Liver (tissue), 9 donors: ENCODE data around the gene ADGRA3. TPM values are rescaled to one million over a fixed set of nuclear protein-coding genes. Genes with fewer than 3 reads are reported as not detected.

Source experiments
- DNase-seq: peaks from one replicate; pipeline ENCODE4 v3.0.0-alpha.2; 2017; ENCODE audit warnings: low spot score
- H3K27ac ChIP-seq, 2 donors: one replicate each; pipeline ENCODE4 v1.7.0; 2013; ENCODE audit warnings: inconsistent platforms in 2 of 2, low read length in 2 of 2, control low read depth in 1 of 2, low read depth in 1 of 2, mild to moderate bottlenecking in 1 of 2
- H3K27me3 ChIP-seq, 4 donors: one replicate each; pipeline versions ENCODE4 v1.6.1 to v1.7.0; 2013; ENCODE audit warnings: low read length in 3 of 4, inconsistent platforms in 1 of 4, mild to moderate bottlenecking in 1 of 4, moderate library complexity in 1 of 4; ENCODE audit not compliant: control insufficient read depth in 4 of 4, insufficient read depth in 4 of 4
- H3K36me3 ChIP-seq, 4 donors: one replicate each; pipeline versions ENCODE4 v1.6.1 to v1.7.0; 2013; ENCODE audit warnings: low read length in 3 of 4, mild to moderate bottlenecking in 3 of 4, low read depth in 1 of 4, moderate library complexity in 1 of 4; ENCODE audit not compliant: control insufficient read depth in 4 of 4, insufficient read depth in 3 of 4
- H3K4me1 ChIP-seq, 4 donors: one replicate each; pipeline versions ENCODE4 v1.6.1 to v1.7.0; 2013; ENCODE audit warnings: low read length in 3 of 4, mild to moderate bottlenecking in 3 of 4, moderate library complexity in 1 of 4; ENCODE audit not compliant: control insufficient read depth in 4 of 4, insufficient read depth in 4 of 4
- H3K4me3 ChIP-seq, 3 donors: one replicate each; pipeline versions ENCODE4 v1.6.1 to v1.7.0; 2013; ENCODE audit warnings: low read length in 3 of 3, control low read depth in 1 of 3, low read depth in 1 of 3, mild to moderate bottlenecking in 1 of 3
- H3K9ac ChIP-seq, 2 donors: one replicate each; pipeline ENCODE4 v1.7.0; 2013; ENCODE audit warnings: low read length in 2 of 2, mild to moderate bottlenecking in 2 of 2, moderate library complexity in 2 of 2, control low read depth in 1 of 2, low read depth in 1 of 2
- H3K9me3 ChIP-seq, 4 donors: one replicate each; pipeline versions ENCODE4 v1.6.1 to v1.7.0; 2013; ENCODE audit warnings: low read length in 3 of 4; ENCODE audit not compliant: control insufficient read depth in 4 of 4
- ATF3 ChIP-seq: IDR thresholded peaks from 2 replicates; pipeline ENCODE4 v1.6.1; 2016; ENCODE audit warnings: antibody characterized with exemption
- CTCF ChIP-seq: fragments of 150-350 bp; IDR thresholded peaks from 2 replicates; pipeline ENCODE4 v1.5.1; 2017; ENCODE audit warnings: improper control_type of control experiment, low read depth, low read length; ENCODE audit not compliant: missing input control
- EGR1 ChIP-seq, 2 donors: IDR thresholded peaks; 2 replicates each; pipeline ENCODE4 v1.6.1; 2016 to 2018; ENCODE audit warnings: antibody characterized with exemption in 2 of 2, low read depth in 2 of 2
- FOXA1 ChIP-seq: IDR thresholded peaks from 2 replicates; pipeline ENCODE4 v1.6.1; 2016; ENCODE audit warnings: antibody characterized with exemption
- FOXA2 ChIP-seq: IDR thresholded peaks from 2 replicates; pipeline ENCODE4 v1.6.1; 2016; ENCODE audit warnings: antibody characterized with exemption
- GABPA ChIP-seq, 2 donors: IDR thresholded peaks in 1 of 2; conservative IDR thresholded peaks in 1 of 2; 2 replicates each; pipeline ENCODE4 v1.6.1; 2016; ENCODE audit warnings: antibody characterized with exemption in 2 of 2, mild to moderate bottlenecking in 1 of 2, moderate library complexity in 1 of 2
- HNF4A ChIP-seq, 2 donors: conservative IDR thresholded peaks; 2 replicates each; pipeline ENCODE4 v1.6.1; 2016; ENCODE audit warnings: antibody characterized with exemption in 2 of 2, mild to moderate bottlenecking in 2 of 2
- HNF4G ChIP-seq: IDR thresholded peaks from 2 replicates; pipeline ENCODE4 v1.6.1; 2016; ENCODE audit warnings: antibody characterized with exemption
- JUND ChIP-seq, 2 donors: IDR thresholded peaks; 2 replicates each; pipeline ENCODE4 v1.6.1; 2016; ENCODE audit warnings: antibody characterized with exemption in 2 of 2
- MAX ChIP-seq: IDR thresholded peaks from 2 replicates; pipeline ENCODE4 v1.6.1; 2016; ENCODE audit warnings: antibody characterized with exemption
- NR2F2 ChIP-seq: IDR thresholded peaks from 2 replicates; pipeline ENCODE4 v1.6.1; 2016; ENCODE audit warnings: antibody characterized with exemption
- RAD21 ChIP-seq, 2 donors: IDR thresholded peaks; 2 replicates each; pipeline ENCODE4 v1.6.1; 2016; ENCODE audit warnings: antibody characterized with exemption in 2 of 2, mild to moderate bottlenecking in 2 of 2
- REST ChIP-seq: IDR thresholded peaks from 2 replicates; pipeline ENCODE4 v1.6.1; 2016; ENCODE audit warnings: antibody characterized with exemption, mild to moderate bottlenecking
- SP1 ChIP-seq: IDR thresholded peaks from 2 replicates; pipeline ENCODE4 v1.6.1; 2018; ENCODE audit warnings: antibody characterized with exemption, mild to moderate bottlenecking
- TAF1 ChIP-seq: conservative IDR thresholded peaks from 2 replicates; pipeline ENCODE4 v1.6.1; 2016; ENCODE audit warnings: antibody characterized with exemption, mild to moderate bottlenecking
- YY1 ChIP-seq: IDR thresholded peaks from 2 replicates; pipeline ENCODE4 v1.6.1; 2016; ENCODE audit warnings: antibody characterized with exemption, mild to moderate bottlenecking
- ZBTB33 ChIP-seq: IDR thresholded peaks from 2 replicates; pipeline ENCODE4 v1.6.1; 2016; ENCODE audit warnings: antibody characterized with exemption
- whole genome bisulfite sequencing: extraction: QIAGEN DNeasy Blood & Tissue Kit; methylation state at CpG from one replicate; pipeline ENCODE4 v1.1.7; 2013; 5-methylcytosine and 5-hydroxymethylcytosine counted together
- polyA plus RNA-seq, 2 donors: library from polyadenylated mRNA; stranded (reverse) in 1 of 2; unstranded in 1 of 2; fragments of 200-250 nt in 1 of 2; fragments of >200 nt in 1 of 2; fragmentation: Nextera tagmentation in 1 of 2; extraction: Ambion mirVana in 1 of 2; gene quantifications; one replicate each; pipeline versions ENCODE4 v1.2.1 to v1.2.3, GENCODE V29; 2013 to 2015
- total RNA-seq, 2 donors: library from RNA; depleted of rRNA; stranded (reverse); fragments of >200 nt; gene quantifications; one replicate each; pipeline ENCODE4 v1.2.3, GENCODE V29; 2014
- donor health status: healthy.
- donor health status: healthy.
- donor health status: healthy.
- donor health status: healthy.
- donor health status: healthy.

Gene ADGRA3
- total and polyA plus RNA-seq, 4 donors, result 15.2 to 239 (median 32.6) TPM

GRCh38 chr4:22338796-22339195 is 177.1 kb downstream of the ADGRA3 start:
- WGBS, result 87% methylated on average over 2 of the region's 2 CpGs
- Histone ChIP-seq H3K9ac (no peak overlapping the region), H3K27ac (no peak overlapping the region), H3K4me3 (no peak overlapping the region), H3K9me3 (no peaks in the 10 kb centered on the region), H3K4me1 (no peaks in the 10 kb centered on the region), H3K27me3 (no peaks in the 10 kb centered on the region), H3K36me3 (peaks cover 0 to 3% (median 1%) of the 10 kb centered on the region in 4 donors)
- TF ChIP-seq EGR1 (IDR thresholded peaks at IDR 0.05; ENCODE audit: low read depth in 2 of 2) (no peak), REST (no peak), HNF4G (no peak), SP1 (no peak), TAF1 (no peak), JUND (IDR thresholded peaks at IDR 0.05) (no peak), FOXA1 (no peak), ATF3 (no peak), MAX (no peak), GABPA (IDR thresholded peaks at IDR 0.05 in 1 of 2, conservative IDR thresholded peaks at IDR 0.05 in 1 of 2) (no peak), CTCF (no peak), ZBTB33 (no peak), RAD21 (IDR thresholded peaks at IDR 0.05) (no peak), YY1 (no peak), FOXA2 (no peak), HNF4A (conservative IDR thresholded peaks at IDR 0.05) (no peak), NR2F2 (no peak)
- no peak for DNase-seq

Other genes with a start within 250 kb of the ADGRA3 start
- 10 to 100 TPM; 10.6 to 36.7 TPM for gene GBA3, start 176.9 kb upstream of the ADGRA3 start, total RNA-seq
- gene GBA3, start 176.9 kb upstream of the ADGRA3 start, polyA plus RNA-seq, result 10 to 100 TPM; 16.9 to 20.9 TPM